GM21360 (cell line): ENCODE measurements around the gene GEMIN5.
"Not testable (repeated sequence)": the region's sequence is repeated elsewhere in the genome, so short reads cannot be mapped to it uniquely, and the experiment has no call there.

ENCODE experiments used
- ATAC-seq: cut with Tn5 transposase; IDR thresholded peaks from one replicate; pipeline ENCODE4 v1.9.1; 2021; ENCODE audit warnings: mild to moderate bottlenecking, moderate library complexity; ENCODE audit not compliant: unreplicated experiment

Gene GEMIN5

GRCh38 chr5:154940772-154941620 is 3.0 kb upstream of the GEMIN5 start, which contains the start of gene MRPL22:
Gene MRPL22, plus strand, starts transcription at chr5:154941073. Its CDS starts 38 bp downstream, at chr5:154941111.
- ATAC-seq, result peak; percentile 48

- ATAC-seq, result no peak
Measured at GRCh38 chr5:154940375-154940771, 2.4 kb upstream of the GEMIN5 start.

- not testable (repeated sequence) for ATAC-seq
Measured at GRCh38 chr5:154939387-154939786, 1.4 kb upstream of the GEMIN5 start.

- no peak for ATAC-seq
Measured at GRCh38 chr5:154937186-154937717, 759 bp downstream of the GEMIN5 start.

GRCh38 chr5:154934881-154935280 is 3.1 kb downstream of the GEMIN5 start:
- no peak for ATAC-seq

GRCh38 chr5:154933537-154933936 is 4.5 kb downstream of the GEMIN5 start:
- no peak for ATAC-seq

- no peak for ATAC-seq
Measured at GRCh38 chr5:154923441-154924430, 14.3 kb downstream of the GEMIN5 start.

GRCh38 chr5:154917757-154918156 is 20.3 kb downstream of the GEMIN5 start:
- no peak for ATAC-seq

- no peak for ATAC-seq
Measured at GRCh38 chr5:154916874-154917273, 21.1 kb downstream of the GEMIN5 start.

- ATAC-seq, result not testable (repeated sequence)
Measured at GRCh38 chr5:154905601-154906000, 32.4 kb downstream of the GEMIN5 start.

GRCh38 chr5:154901913-154902312 is 36.1 kb downstream of the GEMIN5 start:
- no peak for ATAC-seq

GRCh38 chr5:154901276-154901675 is 36.7 kb downstream of the GEMIN5 start:
- ATAC-seq, result no peak

GRCh38 chr5:154900066-154900465 is 37.9 kb downstream of the GEMIN5 start:
- no peak for ATAC-seq

- ATAC-seq, result no peak
Measured at GRCh38 chr5:154899151-154899816, 38.7 kb downstream of the GEMIN5 start.

GRCh38 chr5:154898210-154898609 is 39.8 kb downstream of the GEMIN5 start:
- ATAC-seq, result no peak

- ATAC-seq, result no peak
Measured at GRCh38 chr5:154896562-154897165, 41.3 kb downstream of the GEMIN5 start.

GRCh38 chr5:154895606-154896561 is 42.1 kb downstream of the GEMIN5 start:
- ATAC-seq, result no peak

- ATAC-seq, result no peak
Measured at GRCh38 chr5:154893381-154893780, 44.6 kb downstream of the GEMIN5 start.

GRCh38 chr5:154892369-154892771 is 45.6 kb downstream of the GEMIN5 start:
- ATAC-seq, result no peak
